ENCODE results near the gene ISM2.

Gene ISM2

GRCh38 chr14:77475432-77476115 is 23.0 kb downstream of the ISM2 start:
- H3K27ac ChIP-seq = no peak overlapping the region
- TF ChIP-seq ZFX (IDR thresholded peaks at IDR 0.05; ENCODE audit: borderline replicate concordance) (no peak), CTCF (IDR thresholded peaks at IDR 0.05) (no peak)

- TF ChIP-seq ZFX (IDR thresholded peaks at IDR 0.05; ENCODE audit: borderline replicate concordance) (no peak), CTCF (IDR thresholded peaks at IDR 0.05) (no peak)
- H3K27ac ChIP-seq = no peak overlapping the region
These were observed 24.0 kb downstream of the ISM2 start for GRCh38 chr14:77474479-77475177.

- TF ChIP-seq ZFX (IDR thresholded peaks at IDR 0.05; ENCODE audit: borderline replicate concordance) (no peak), CTCF (IDR thresholded peaks at IDR 0.05) (no peak)
- H3K27ac ChIP-seq = no peak overlapping the region
These were observed 24.7 kb downstream of the ISM2 start for GRCh38 chr14:77473921-77474320.

- no peak for TF ChIP-seq ZFX (IDR thresholded peaks at IDR 0.05; ENCODE audit: borderline replicate concordance)
- no peak for TF ChIP-seq CTCF (IDR thresholded peaks at IDR 0.05)
- H3K27ac ChIP-seq = no peak overlapping the region
These were observed 28.3 kb downstream of the ISM2 start for GRCh38 chr14:77470224-77470870.

- no peak overlapping the region for H3K27ac ChIP-seq
- no peak for TF ChIP-seq ZFX (IDR thresholded peaks at IDR 0.05; ENCODE audit: borderline replicate concordance)
- no peak for TF ChIP-seq CTCF (IDR thresholded peaks at IDR 0.05)
These were observed 29.1 kb downstream of the ISM2 start for GRCh38 chr14:77469539-77469938.

- TF ChIP-seq ZFX (IDR thresholded peaks at IDR 0.05; ENCODE audit: borderline replicate concordance) (no peak), CTCF (IDR thresholded peaks at IDR 0.05) (no peak)
- H3K27ac ChIP-seq = no peak overlapping the region
These were observed 29.5 kb downstream of the ISM2 start for GRCh38 chr14:77469067-77469505.

GRCh38 chr14:77467801-77468200 is 30.8 kb downstream of the ISM2 start:
- TF ChIP-seq ZFX (IDR thresholded peaks at IDR 0.05; ENCODE audit: borderline replicate concordance) (no peak), CTCF (IDR thresholded peaks at IDR 0.05) (no peak)
- H3K27ac ChIP-seq = no peak overlapping the region

Measured in 22Rv1 (cell line).